ENCODE data around the gene TK2.

DNA sequence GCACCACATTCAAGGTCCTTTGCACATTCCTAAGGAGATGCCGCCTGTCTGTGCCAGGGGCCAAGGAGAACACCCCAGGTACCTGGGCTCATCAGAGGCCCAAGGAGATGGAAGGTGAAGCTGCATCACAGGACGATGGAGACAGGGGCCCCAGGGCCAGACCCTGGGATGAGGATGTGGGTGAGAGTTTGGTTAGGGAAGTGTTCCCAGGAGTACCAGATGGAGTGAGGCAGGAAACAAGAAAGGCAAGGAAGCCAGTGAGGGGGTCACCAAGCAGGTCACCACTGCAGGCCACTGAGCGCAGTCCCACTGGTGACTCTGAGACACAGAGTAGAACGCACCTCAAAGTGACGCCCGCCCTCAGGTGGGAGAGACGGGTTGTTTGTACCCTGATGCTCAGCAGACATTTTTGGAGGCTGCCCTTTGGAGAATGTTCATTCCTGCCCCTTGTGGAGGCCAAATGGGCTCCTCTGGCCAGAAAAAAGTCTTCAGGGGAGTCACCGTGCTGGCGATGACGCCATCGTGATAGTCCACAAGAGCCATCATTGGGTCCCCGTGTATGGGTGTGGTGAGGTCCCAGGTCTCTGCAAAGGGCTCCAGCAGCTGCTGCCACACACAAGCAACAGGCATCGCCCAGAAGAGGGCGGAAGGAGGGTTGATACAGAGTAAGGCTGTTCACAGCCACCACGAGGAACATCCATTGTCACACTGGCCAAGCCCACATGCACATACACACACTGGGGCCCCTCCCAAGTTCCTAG, 65.3 kb downstream of the TK2 start:
- TF ChIP-seq CEBPB (IDR thresholded peaks at IDR 0.05) (no peak), POLR2A (IDR thresholded peaks at IDR 0.05; ENCODE audit: low read length) (no peak), EP300 (IDR thresholded peaks at IDR 0.05) (no peak), EHMT2 (IDR thresholded peaks at IDR 0.05; ENCODE audit: low read depth) (no peak), SMC3 (IDR thresholded peaks at IDR 0.05) (no peak)
- TF ChIP-seq, protein P1, sequence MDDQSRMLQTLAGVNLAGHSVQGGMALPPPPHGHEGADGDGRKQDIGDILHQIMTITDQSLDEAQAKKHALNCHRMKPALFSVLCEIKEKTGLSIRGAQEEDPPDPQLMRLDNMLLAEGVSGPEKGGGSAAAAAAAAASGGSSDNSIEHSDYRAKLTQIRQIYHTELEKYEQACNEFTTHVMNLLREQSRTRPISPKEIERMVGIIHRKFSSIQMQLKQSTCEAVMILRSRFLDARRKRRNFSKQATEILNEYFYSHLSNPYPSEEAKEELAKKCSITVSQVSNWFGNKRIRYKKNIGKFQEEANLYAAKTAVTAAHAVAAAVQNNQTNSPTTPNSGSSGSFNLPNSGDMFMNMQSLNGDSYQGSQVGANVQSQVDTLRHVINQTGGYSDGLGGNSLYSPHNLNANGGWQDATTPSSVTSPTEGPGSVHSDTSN (IDR thresholded peaks at IDR 0.05): no peak
- TF ChIP-seq, protein P2, sequence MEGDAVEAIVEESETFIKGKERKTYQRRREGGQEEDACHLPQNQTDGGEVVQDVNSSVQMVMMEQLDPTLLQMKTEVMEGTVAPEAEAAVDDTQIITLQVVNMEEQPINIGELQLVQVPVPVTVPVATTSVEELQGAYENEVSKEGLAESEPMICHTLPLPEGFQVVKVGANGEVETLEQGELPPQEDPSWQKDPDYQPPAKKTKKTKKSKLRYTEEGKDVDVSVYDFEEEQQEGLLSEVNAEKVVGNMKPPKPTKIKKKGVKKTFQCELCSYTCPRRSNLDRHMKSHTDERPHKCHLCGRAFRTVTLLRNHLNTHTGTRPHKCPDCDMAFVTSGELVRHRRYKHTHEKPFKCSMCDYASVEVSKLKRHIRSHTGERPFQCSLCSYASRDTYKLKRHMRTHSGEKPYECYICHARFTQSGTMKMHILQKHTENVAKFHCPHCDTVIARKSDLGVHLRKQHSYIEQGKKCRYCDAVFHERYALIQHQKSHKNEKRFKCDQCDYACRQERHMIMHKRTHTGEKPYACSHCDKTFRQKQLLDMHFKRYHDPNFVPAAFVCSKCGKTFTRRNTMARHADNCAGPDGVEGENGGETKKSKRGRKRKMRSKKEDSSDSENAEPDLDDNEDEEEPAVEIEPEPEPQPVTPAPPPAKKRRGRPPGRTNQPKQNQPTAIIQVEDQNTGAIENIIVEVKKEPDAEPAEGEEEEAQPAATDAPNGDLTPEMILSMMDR (IDR thresholded peaks at IDR 0.05): no peak
- TF ChIP-seq, protein P3, sequence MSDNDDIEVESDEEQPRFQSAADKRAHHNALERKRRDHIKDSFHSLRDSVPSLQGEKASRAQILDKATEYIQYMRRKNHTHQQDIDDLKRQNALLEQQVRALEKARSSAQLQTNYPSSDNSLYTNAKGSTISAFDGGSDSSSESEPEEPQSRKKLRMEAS (IDR thresholded peaks at IDR 0.05): no peak
- TF ChIP-seq, protein P4, sequence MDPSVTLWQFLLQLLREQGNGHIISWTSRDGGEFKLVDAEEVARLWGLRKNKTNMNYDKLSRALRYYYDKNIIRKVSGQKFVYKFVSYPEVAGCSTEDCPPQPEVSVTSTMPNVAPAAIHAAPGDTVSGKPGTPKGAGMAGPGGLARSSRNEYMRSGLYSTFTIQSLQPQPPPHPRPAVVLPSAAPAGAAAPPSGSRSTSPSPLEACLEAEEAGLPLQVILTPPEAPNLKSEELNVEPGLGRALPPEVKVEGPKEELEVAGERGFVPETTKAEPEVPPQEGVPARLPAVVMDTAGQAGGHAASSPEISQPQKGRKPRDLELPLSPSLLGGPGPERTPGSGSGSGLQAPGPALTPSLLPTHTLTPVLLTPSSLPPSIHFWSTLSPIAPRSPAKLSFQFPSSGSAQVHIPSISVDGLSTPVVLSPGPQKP (IDR thresholded peaks at IDR 0.05; ENCODE audit: low read depth, low read length): no peak
